Osteoblast (primary cell): ENCODE data around the gene HSPBP1. TPM values are rescaled to one million over a fixed set of nuclear protein-coding genes. Genes with fewer than 3 reads are reported as not detected.

Source experiments
- DNase-seq: peaks from one replicate; pipeline ENCODE4 v3.0.0; 2011; ENCODE audit warnings: low spot score, mixed read lengths; ENCODE audit not compliant: insufficient read length; ENCODE audit errors: missing footprints
- H2AFZ ChIP-seq: 2 replicates; pipeline ENCODE4 v1.6.0; 2011; ENCODE audit warnings: mild to moderate bottlenecking, low read length
- H3K27ac ChIP-seq: 2 replicates; pipeline ENCODE4 v1.5.1; 2011; ENCODE audit warnings: mild to moderate bottlenecking, low read depth, low read length, moderate library complexity
- H3K27me3 ChIP-seq: 2 replicates; pipeline ENCODE4 v1.6.0; 2012; ENCODE audit warnings: mild to moderate bottlenecking, control low read depth, inconsistent platforms, low read length, moderate library complexity; ENCODE audit not compliant: insufficient read depth
- H3K36me3 ChIP-seq: 2 replicates; pipeline ENCODE4 v1.5.1; 2011; ENCODE audit warnings: mild to moderate bottlenecking, low read length, control low read depth, moderate library complexity; ENCODE audit not compliant: insufficient read depth
- H3K4me1 ChIP-seq: 2 replicates; pipeline ENCODE4 v1.5.1; 2011; ENCODE audit warnings: mild to moderate bottlenecking, low read length, control low read depth, moderate library complexity; ENCODE audit not compliant: insufficient read depth
- H3K4me2 ChIP-seq: 2 replicates; pipeline ENCODE4 v1.6.0; 2011; ENCODE audit warnings: mild to moderate bottlenecking, low read length; ENCODE audit not compliant: insufficient read depth
- H3K4me3 ChIP-seq: fragments of 200-600 bp; sonication (generic); 3 replicates; pipeline ENCODE4 v1.5.1; 2012; ENCODE audit warnings: mild to moderate bottlenecking, low read length, inconsistent platforms; ENCODE audit not compliant: insufficient read depth
- H3K79me2 ChIP-seq: 2 replicates; pipeline ENCODE4 v1.6.0; 2012; ENCODE audit warnings: mild to moderate bottlenecking, low read length, control low read depth, inconsistent platforms; ENCODE audit not compliant: insufficient read depth
- H3K9me3 ChIP-seq: 2 replicates; pipeline ENCODE4 v1.5.1; 2011; ENCODE audit warnings: low read depth, low read length, control low read depth
- H4K20me1 ChIP-seq: 2 replicates; pipeline ENCODE4 v1.6.0; 2012; ENCODE audit warnings: mild to moderate bottlenecking, low read length, control low read depth; ENCODE audit not compliant: insufficient read depth
- CTCF ChIP-seq: IDR thresholded peaks from 2 replicates; pipeline ENCODE4 v1.5.1; 2011; ENCODE audit warnings: mild to moderate bottlenecking, low read depth, low read length, moderate library complexity; ENCODE audit errors: extremely low read depth
- total RNA-seq: library from RNA; depleted of rRNA; stranded (reverse); fragments of >200 nt; gene quantifications from 2 replicates; pipeline ENCODE4 v1.2.3, GENCODE V29; 2012

The HSPBP1 gene
- total RNA-seq, 1 donor: 26.4 TPM

GRCh38 chr19:55229789-55230182, 50.1 kb downstream of the HSPBP1 start:
- no peak for TF ChIP-seq CTCF
- H3K4me1 ChIP-seq: no peaks in the 10 kb centered on the region
- H3K4me3 ChIP-seq: no peak overlapping the region
- H3K27me3 ChIP-seq: no peaks in the 10 kb centered on the region
- H3K4me2 ChIP-seq: no peak overlapping the region
- H3K27ac ChIP-seq: no peak overlapping the region
- no peak overlapping the region for H2AFZ ChIP-seq
- H4K20me1 ChIP-seq: peaks cover 26% of the 10 kb centered on the region
- DNase-seq: peak; percentile 67
- no peaks in the 10 kb centered on the region for H3K9me3 ChIP-seq
- H3K36me3 ChIP-seq: peaks cover 38% of the 10 kb centered on the region
- H3K79me2 ChIP-seq: no peaks in the 10 kb centered on the region

- no peak for TF ChIP-seq CTCF
- H3K4me1 ChIP-seq: no peaks in the 10 kb centered on the region
- peaks cover 20% of the 10 kb centered on the region for H4K20me1 ChIP-seq
- peak; percentile 64 for DNase-seq
- H3K4me2 ChIP-seq: no peak overlapping the region
- no peak overlapping the region for H3K4me3 ChIP-seq
- no peaks in the 10 kb centered on the region for H3K27me3 ChIP-seq
- no peaks in the 10 kb centered on the region for H3K9me3 ChIP-seq
- no peak overlapping the region for H2AFZ ChIP-seq
- H3K27ac ChIP-seq: no peak overlapping the region
- H3K36me3 ChIP-seq: peaks cover 33% of the 10 kb centered on the region
- no peaks in the 10 kb centered on the region for H3K79me2 ChIP-seq
These were observed 50.6 kb downstream of the HSPBP1 start for GRCh38 chr19:55229145-55229788.

GRCh38 chr19:55228403-55229031, 51.4 kb downstream of the HSPBP1 start, which contains the start of gene TMEM86B:
TMEM86B (minus strand) TSS chr19:55228763; CDS start chr19:55228741, 22 bp downstream.
- Histone ChIP-seq H3K79me2 (no peaks in the 10 kb centered on the region), H2AFZ (no peak within 1 kb of the TSS), H3K27me3 (no peaks in the 10 kb centered on the region), H3K4me2 (no peak within 1 kb of the TSS), H3K36me3 (peaks cover 27% of the 10 kb centered on the region), H3K9me3 (no peaks in the 10 kb centered on the region), H3K4me1 (no peaks in the 10 kb centered on the region), H3K27ac (no peak within 1 kb of the TSS), H3K4me3 (no peak within 1 kb of the TSS), H4K20me1 (peaks cover 18% of the 10 kb centered on the region)
- DNase-seq: peak; percentile 77
- TF ChIP-seq CTCF: no peak

GRCh38 chr19:55228015-55228391, 51.9 kb downstream of the HSPBP1 start:
- no peak overlapping the region for H3K4me2 ChIP-seq
- peaks cover 18% of the 10 kb centered on the region for H4K20me1 ChIP-seq
- H3K4me1 ChIP-seq: no peaks in the 10 kb centered on the region
- H3K9me3 ChIP-seq: no peaks in the 10 kb centered on the region
- no peak overlapping the region for H3K27ac ChIP-seq
- no peak for TF ChIP-seq CTCF
- H3K27me3 ChIP-seq: no peaks in the 10 kb centered on the region
- peaks cover 22% of the 10 kb centered on the region for H3K36me3 ChIP-seq
- no peak overlapping the region for H2AFZ ChIP-seq
- no peaks in the 10 kb centered on the region for H3K79me2 ChIP-seq
- H3K4me3 ChIP-seq: no peak overlapping the region
- no peak for DNase-seq
